ENCODE measurements around the gene ITGA11. TPM values are rescaled to one million over a fixed set of nuclear protein-coding genes. Genes with fewer than 3 reads are reported as not detected.

The ITGA11 gene
- total RNA-seq, 1 donor from 2014 or later = 31.4 TPM

DNA sequence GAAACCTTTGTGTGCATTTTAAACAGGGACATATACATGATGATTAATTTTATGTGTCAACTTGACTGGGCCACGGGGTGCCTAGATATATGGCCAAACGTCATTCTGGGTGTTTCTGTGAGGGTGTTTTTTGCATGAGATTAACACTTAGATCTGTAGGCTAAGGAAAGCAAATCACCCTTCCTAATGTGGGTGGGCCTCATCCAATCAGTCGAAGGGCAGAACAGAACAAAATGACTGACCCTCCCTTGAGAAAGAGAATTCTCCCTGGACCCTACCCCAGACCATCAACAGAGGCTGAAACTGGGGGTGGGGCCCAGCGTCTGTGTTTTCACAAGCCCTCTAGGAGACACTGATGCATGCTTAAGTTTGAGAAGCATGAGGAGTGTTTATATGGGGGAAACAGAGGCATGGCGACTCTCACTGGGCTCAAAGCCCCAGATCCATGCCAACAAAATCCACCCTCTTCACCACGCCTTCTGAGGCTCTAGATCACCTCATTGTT, 56.2 kb downstream of the ITGA11 start:
- Histone ChIP-seq H3K36me3 (no peaks in the 10 kb centered on the region), H3K27me3 (ENCODE audit: low read depth) (no peaks in the 10 kb centered on the region), H3K9me3 (replicated peaks) (no peaks in the 10 kb centered on the region), H3K4me3 (no peak overlapping the region), H3K4me1 (peaks cover 12% of the 10 kb centered on the region), H3K27ac (replicated peaks) (no peak overlapping the region)
- DNase-seq = no peak
- TF ChIP-seq, protein P1, sequence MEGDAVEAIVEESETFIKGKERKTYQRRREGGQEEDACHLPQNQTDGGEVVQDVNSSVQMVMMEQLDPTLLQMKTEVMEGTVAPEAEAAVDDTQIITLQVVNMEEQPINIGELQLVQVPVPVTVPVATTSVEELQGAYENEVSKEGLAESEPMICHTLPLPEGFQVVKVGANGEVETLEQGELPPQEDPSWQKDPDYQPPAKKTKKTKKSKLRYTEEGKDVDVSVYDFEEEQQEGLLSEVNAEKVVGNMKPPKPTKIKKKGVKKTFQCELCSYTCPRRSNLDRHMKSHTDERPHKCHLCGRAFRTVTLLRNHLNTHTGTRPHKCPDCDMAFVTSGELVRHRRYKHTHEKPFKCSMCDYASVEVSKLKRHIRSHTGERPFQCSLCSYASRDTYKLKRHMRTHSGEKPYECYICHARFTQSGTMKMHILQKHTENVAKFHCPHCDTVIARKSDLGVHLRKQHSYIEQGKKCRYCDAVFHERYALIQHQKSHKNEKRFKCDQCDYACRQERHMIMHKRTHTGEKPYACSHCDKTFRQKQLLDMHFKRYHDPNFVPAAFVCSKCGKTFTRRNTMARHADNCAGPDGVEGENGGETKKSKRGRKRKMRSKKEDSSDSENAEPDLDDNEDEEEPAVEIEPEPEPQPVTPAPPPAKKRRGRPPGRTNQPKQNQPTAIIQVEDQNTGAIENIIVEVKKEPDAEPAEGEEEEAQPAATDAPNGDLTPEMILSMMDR (IDR thresholded peaks at IDR 0.05; ENCODE audit: borderline replicate concordance) = no peak
- intact Hi-C loops (cut with micrococcal nuclease) = no loop called here

DNA sequence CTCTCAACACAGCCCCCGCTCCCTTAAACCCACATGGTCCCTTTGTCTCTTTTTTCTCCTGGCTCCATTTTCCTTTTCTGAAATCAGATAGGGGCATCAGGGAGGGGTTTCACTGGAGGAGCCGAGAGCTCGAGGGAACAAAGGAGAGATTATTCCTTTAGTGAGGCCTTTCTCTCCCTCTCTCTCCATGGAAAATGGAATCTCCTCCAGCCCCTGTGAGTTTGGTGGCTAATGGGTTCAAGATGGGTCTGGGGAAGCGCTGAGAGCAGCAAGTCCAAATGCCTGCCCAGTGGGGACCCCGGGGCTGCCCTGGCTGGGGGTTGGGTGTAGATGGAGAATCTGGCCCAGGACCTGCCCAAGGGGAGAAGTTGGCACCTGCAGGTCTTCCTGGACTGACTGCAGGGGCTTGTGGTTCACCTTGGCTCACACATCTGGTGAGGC, 56.8 kb downstream of the ITGA11 start:
- intact Hi-C loops (cut with micrococcal nuclease) = no loop called here
- no peak overlapping the region for H3K27ac ChIP-seq (replicated peaks)
- no peaks in the 10 kb centered on the region for H3K9me3 ChIP-seq (replicated peaks)
- no peak overlapping the region for H3K4me3 ChIP-seq
- H3K4me1 ChIP-seq = peaks cover 17% of the 10 kb centered on the region
- H3K27me3 ChIP-seq (ENCODE audit: low read depth) = no peaks in the 10 kb centered on the region
- no peak for DNase-seq
- TF ChIP-seq, protein P1 (IDR thresholded peaks at IDR 0.05; ENCODE audit: borderline replicate concordance) = no peak
- H3K36me3 ChIP-seq = no peaks in the 10 kb centered on the region

DNA sequence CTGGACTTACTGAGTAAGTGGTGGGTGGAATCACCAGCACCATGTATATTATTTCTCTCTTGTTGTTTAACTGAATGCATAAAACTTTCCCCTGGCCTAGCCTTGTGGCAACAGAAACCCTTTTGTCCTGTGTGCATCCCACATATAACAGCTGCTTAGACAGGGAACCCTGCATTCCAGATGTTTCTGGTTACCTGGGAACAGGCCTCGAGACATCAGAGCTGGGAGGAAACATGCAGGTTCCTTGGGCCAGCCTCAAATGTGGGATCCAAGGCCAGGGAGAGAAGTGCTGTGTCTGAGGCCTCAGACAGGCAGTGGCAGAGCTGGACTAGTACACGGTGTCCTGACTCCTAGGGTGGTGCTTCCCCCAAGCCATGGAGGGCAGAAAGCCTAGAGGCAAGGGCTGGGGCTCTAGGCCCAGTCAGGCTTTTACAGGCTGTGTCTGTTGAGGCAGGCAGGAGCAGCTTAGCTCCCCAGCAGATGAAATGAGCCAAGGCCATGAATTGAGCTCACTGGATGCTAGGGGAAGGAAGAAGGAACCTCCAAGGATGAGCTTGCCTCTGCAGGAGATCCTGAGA, 57.7 kb downstream of the ITGA11 start:
- no peaks in the 10 kb centered on the region for H3K36me3 ChIP-seq
- H3K27ac ChIP-seq (replicated peaks) = no peak overlapping the region
- no peaks in the 10 kb centered on the region for H3K9me3 ChIP-seq (replicated peaks)
- TF ChIP-seq, protein P1 (IDR thresholded peaks at IDR 0.05; ENCODE audit: borderline replicate concordance) = no peak
- no peaks in the 10 kb centered on the region for H3K27me3 ChIP-seq (ENCODE audit: low read depth)
- no peak overlapping the region for H3K4me3 ChIP-seq
- H3K4me1 ChIP-seq = peaks cover 22% of the 10 kb centered on the region
- intact Hi-C loops (cut with micrococcal nuclease) = no loop called here
- DNase-seq = no peak

DNA sequence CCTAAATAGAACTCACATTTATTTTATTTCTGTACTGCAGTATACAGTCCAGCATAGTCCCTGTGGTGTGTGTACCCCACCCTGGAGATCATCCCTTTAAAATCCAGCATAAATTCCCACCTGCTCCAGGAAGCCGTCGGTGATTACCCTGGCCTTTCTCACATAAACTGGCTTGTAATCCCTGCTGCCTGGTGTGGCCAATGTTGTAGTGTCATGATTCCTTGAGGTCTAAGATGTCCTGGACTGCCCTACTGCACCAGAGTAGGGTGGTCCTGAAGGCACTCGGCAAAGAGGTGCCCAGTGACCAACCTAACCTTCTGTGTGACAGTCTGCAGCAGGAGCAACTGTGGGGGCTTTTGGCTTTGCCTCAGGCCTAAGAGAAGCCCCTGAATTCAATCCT, 58.9 kb downstream of the ITGA11 start:
- TF ChIP-seq, protein P1 (IDR thresholded peaks at IDR 0.05; ENCODE audit: borderline replicate concordance) = no peak
- Histone ChIP-seq H3K9me3 (replicated peaks) (no peaks in the 10 kb centered on the region), H3K36me3 (no peaks in the 10 kb centered on the region), H3K27ac (replicated peaks) (no peak overlapping the region), H3K4me1 (peaks cover 34% of the 10 kb centered on the region), H3K27me3 (ENCODE audit: low read depth) (no peaks in the 10 kb centered on the region), H3K4me3 (no peak overlapping the region)
- intact Hi-C loops (cut with micrococcal nuclease) = no loop called here
- DNase-seq = no peak

DNA sequence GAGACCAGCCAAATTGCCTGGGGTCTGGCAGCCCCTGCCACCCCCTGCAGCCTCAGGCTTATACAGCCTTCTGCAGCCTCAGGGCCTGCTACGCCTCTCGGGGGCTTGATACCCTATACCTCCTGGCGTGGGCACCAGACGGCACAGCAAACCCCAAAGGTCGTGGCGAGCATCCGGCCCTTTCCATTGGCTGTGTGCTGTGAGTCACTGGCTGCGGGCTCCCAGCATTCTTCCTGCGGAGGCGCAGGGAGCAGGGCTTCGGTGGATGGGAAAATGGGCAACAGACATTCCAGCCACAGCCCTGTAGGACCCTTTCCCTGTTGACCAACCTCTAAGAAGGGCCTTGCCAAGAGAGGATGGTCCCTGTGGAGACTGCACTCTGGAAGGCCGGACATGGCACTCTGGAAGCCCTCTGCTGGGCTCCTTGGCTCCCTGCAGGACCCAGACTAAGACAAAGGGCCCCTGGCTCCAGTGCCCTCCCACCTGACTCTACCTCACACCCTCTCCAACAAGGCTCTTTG, 59.6 kb downstream of the ITGA11 start:
- Histone ChIP-seq H3K36me3 (no peaks in the 10 kb centered on the region), H3K27ac (replicated peaks) (no peak overlapping the region), H3K4me3 (no peak overlapping the region), H3K27me3 (ENCODE audit: low read depth) (no peaks in the 10 kb centered on the region), H3K4me1 (peaks cover 41% of the 10 kb centered on the region), H3K9me3 (replicated peaks) (no peaks in the 10 kb centered on the region)
- TF ChIP-seq, protein P1 (IDR thresholded peaks at IDR 0.05; ENCODE audit: borderline replicate concordance) = peak; percentile 68
- intact Hi-C loops (cut with micrococcal nuclease) = no loop called here
- DNase-seq = no peak

Measured in left ventricle myocardium inferior (tissue), 1 donor.